IMR-90 (cell line): ENCODE results near the gene CCL2. TPM values are rescaled to one million over a fixed set of nuclear protein-coding genes. Genes with fewer than 3 reads are reported as not detected.

Experiments used
- ATAC-seq: fragments of 200-7000 bp; cut with Tn5 transposase; 2 replicates; pipeline ENCODE4 v1.9.1; 2020; ENCODE audit warnings: low read depth, mild to moderate bottlenecking, moderate library complexity
- BruUV-seq: library from RNA; stranded (reverse); fragments of 400-500 nt; replicated peaks from 2 replicates; lab custom pipeline; 2021; lab: Mats Ljungman, UMichigan
- CTCF ChIA-PET: fragments of 300-600 bp; formaldehyde crosslinking; extraction: SDS; loops from one replicate; lab custom pipeline; 2021; ENCODE audit warnings: antibody characterized with exemption; lab: Yijun Ruan, JAX
- POLR2A ChIA-PET: fragments of 300-600 bp; sonication (Branson Sonifier 250); formaldehyde crosslinking; loops from one replicate; lab custom pipeline; 2022; ENCODE audit warnings: antibody characterized with exemption; ENCODE audit not compliant: unreplicated experiment; lab: Charles Lee
- DNase-seq: peaks from one replicate; pipeline ENCODE4 v3.0.0; 2013
- H2AFZ ChIP-seq: replicated peaks from 2 replicates; pipeline ENCODE3; 2013; ENCODE audit warnings: low read length, mild to moderate bottlenecking; ENCODE audit not compliant: poor library complexity
- H2AK5ac ChIP-seq: 2 replicates; pipeline ENCODE4 v1.6.1; 2013; ENCODE audit warnings: low read depth, low read length, inconsistent platforms
- H2AK9ac ChIP-seq: replicated peaks from 2 replicates; pipeline ENCODE3; 2013; ENCODE audit warnings: mild to moderate bottlenecking, low read depth, low read length, moderate library complexity; ENCODE audit not compliant: poor library complexity
- H2BK120ac ChIP-seq: 2 replicates; pipeline ENCODE4 v1.6.1; 2013; ENCODE audit warnings: low read depth, low read length, inconsistent platforms
- H2BK15ac ChIP-seq: 3 replicates; pipeline ENCODE4 v1.6.1; 2013; ENCODE audit warnings: low read depth, low read length, inconsistent platforms
- H2BK20ac ChIP-seq: 2 replicates; pipeline ENCODE4 v1.6.1; 2013; ENCODE audit warnings: low read depth, mild to moderate bottlenecking, inconsistent platforms, low read length, moderate library complexity
- H2BK5ac ChIP-seq: 2 replicates; pipeline ENCODE4 v1.6.1; 2013; ENCODE audit warnings: mild to moderate bottlenecking, low read depth, low read length, inconsistent platforms; ENCODE audit not compliant: poor library complexity, severe bottlenecking
- H3K14ac ChIP-seq: replicated peaks from 2 replicates; pipeline ENCODE4 v1.6.1; 2013; ENCODE audit warnings: low read depth, low read length, inconsistent platforms
- H3K18ac ChIP-seq: 2 replicates; pipeline ENCODE4 v1.6.1; 2013; ENCODE audit warnings: low read depth, low read length, control low read depth
- H3K23ac ChIP-seq: 2 replicates; pipeline ENCODE4 v1.6.1; 2013; ENCODE audit warnings: low read depth, low read length, inconsistent platforms
- H3K27ac ChIP-seq: 2 replicates; pipeline ENCODE4 v1.5.1; 2013; ENCODE audit warnings: mild to moderate bottlenecking, control low read depth, low read length; ENCODE audit not compliant: insufficient read depth
- H3K27me3 ChIP-seq: 2 replicates; pipeline ENCODE4 v1.6.1; 2013; ENCODE audit warnings: low read length; ENCODE audit not compliant: control insufficient read depth, insufficient read depth
- H3K36me3 ChIP-seq: 2 replicates; pipeline ENCODE4 v1.6.1; 2013; ENCODE audit warnings: low read length, mixed read lengths; ENCODE audit not compliant: control insufficient read depth, insufficient read depth
- H3K4ac ChIP-seq: 2 replicates; pipeline ENCODE4 v1.6.1; 2013; ENCODE audit warnings: low read depth, low read length, inconsistent platforms
- H3K4me1 ChIP-seq: 2 replicates; pipeline ENCODE4 v1.6.1; 2013; ENCODE audit warnings: low read length, mixed read lengths; ENCODE audit not compliant: control insufficient read depth, insufficient read depth
- H3K4me2 ChIP-seq: 2 replicates; pipeline ENCODE4 v1.6.1; 2013; ENCODE audit warnings: low read depth, mild to moderate bottlenecking, control low read depth, low read length, moderate library complexity
- H3K4me3 ChIP-seq: 2 replicates; pipeline ENCODE4 v1.5.1; 2013; ENCODE audit warnings: low read depth, mild to moderate bottlenecking, control low read depth, low read length, moderate library complexity; ENCODE audit not compliant: insufficient read depth
- H3K56ac ChIP-seq: 2 replicates; pipeline ENCODE4 v1.6.1; 2013; ENCODE audit warnings: low read length, inconsistent platforms; ENCODE audit not compliant: insufficient read depth; ENCODE audit errors: extremely low read depth
- H3K79me1 ChIP-seq, 2 experiments: 2 replicates each; pipeline ENCODE4 v1.6.1; 2013; ENCODE audit warnings: low read length in 2 of 2, inconsistent platforms in 1 of 2, low read depth in 1 of 2
- H3K9ac ChIP-seq: 2 replicates; pipeline ENCODE4 v1.6.1; 2013; ENCODE audit warnings: low read depth, low read length, control low read depth
- H3K9me1 ChIP-seq: 2 replicates; pipeline ENCODE4 v1.6.1; 2013; ENCODE audit warnings: low read length, inconsistent platforms; ENCODE audit not compliant: insufficient read depth
- H3K9me3 ChIP-seq: 2 replicates; pipeline ENCODE4 v1.6.1; 2013; ENCODE audit warnings: low read length; ENCODE audit not compliant: control insufficient read depth, insufficient read depth
- H4K20me1 ChIP-seq: 2 replicates; pipeline ENCODE4 v1.6.1; 2013; ENCODE audit warnings: low read length, inconsistent platforms; ENCODE audit not compliant: insufficient read depth
- H4K5ac ChIP-seq: 2 replicates; pipeline ENCODE4 v1.6.1; 2013; ENCODE audit warnings: mild to moderate bottlenecking, low read depth, low read length, control low read depth
- H4K8ac ChIP-seq, 2 experiments: 2 replicates each; pipeline ENCODE4 v1.6.1; 2013; ENCODE audit warnings: low read depth in 2 of 2, low read length in 2 of 2, control low read depth in 1 of 2, inconsistent platforms in 1 of 2
- H4K91ac ChIP-seq: 2 replicates; pipeline ENCODE4 v1.6.1; 2013; ENCODE audit warnings: low read depth, low read length, inconsistent platforms; ENCODE audit not compliant: insufficient read depth
- CEBPB ChIP-seq: IDR thresholded peaks from 2 replicates; pipeline ENCODE4 v1.6.1; 2012; ENCODE audit warnings: low read depth, low read length, improper control_type of control experiment
- CHD1 ChIP-seq: IDR thresholded peaks from 2 replicates; pipeline ENCODE4 v1.6.1; 2012; ENCODE audit warnings: low read depth, low read length, improper control_type of control experiment
- FOS ChIP-seq: fragments of 150-350 bp; IDR thresholded peaks from 2 replicates; pipeline ENCODE4 v1.6.1; 2016; ENCODE audit warnings: low read depth, low read length
- MAFK ChIP-seq: IDR thresholded peaks from 2 replicates; pipeline ENCODE4 v1.6.1; 2012; ENCODE audit warnings: low read depth, low read length, improper control_type of control experiment
- MAZ ChIP-seq: IDR thresholded peaks from 2 replicates; pipeline ENCODE4 v1.6.1; 2012; ENCODE audit warnings: low read depth, mild to moderate bottlenecking, low read length, improper control_type of control experiment, moderate library complexity, borderline replicate concordance
- MXI1 ChIP-seq: IDR thresholded peaks from 2 replicates; pipeline ENCODE4 v1.6.1; 2012; ENCODE audit warnings: low read depth, mild to moderate bottlenecking, low read length, moderate library complexity, borderline replicate concordance
- POLR2A ChIP-seq: IDR thresholded peaks from 2 replicates; pipeline ENCODE4 v1.6.1; 2012; ENCODE audit warnings: mild to moderate bottlenecking, low read depth, low read length
- RCOR1 ChIP-seq: IDR thresholded peaks from 2 replicates; pipeline ENCODE4 v1.6.1; 2012; ENCODE audit warnings: mild to moderate bottlenecking, low read length, improper control_type of control experiment; ENCODE audit not compliant: insufficient replicate concordance
- RFX5 ChIP-seq: IDR thresholded peaks from 2 replicates; pipeline ENCODE4 v1.8.0; 2012; ENCODE audit warnings: low read depth, mild to moderate bottlenecking, low read length, moderate library complexity
- SMC3 ChIP-seq: fragments of 150-350 bp; IDR thresholded peaks from 2 replicates; pipeline ENCODE4 v1.6.1; 2016; ENCODE audit warnings: low read depth, mild to moderate bottlenecking, antibody characterized with exemption, low read length, moderate library complexity
- WGBS, 2 experiments: methylation state at CpG; one replicate each; pipeline versions ENCODE4 v1.1.5 to v1.1.7; 2013; ENCODE audit warnings: missing lambda C conversion rate in 2 of 2; ENCODE audit not compliant: insufficient read length in 1 of 2; ENCODE audit errors: extremely low coverage in 2 of 2; 5-methylcytosine and 5-hydroxymethylcytosine counted together
- dilution Hi-C: fragments of 300-500 bp; cut with HindIII; formaldehyde crosslinking; loops from one replicate; pipeline ENCODE4 v1.14.3; 2018; ENCODE audit warnings: low sequenced_read_pairs; ENCODE audit not compliant: unreplicated experiment
- in situ Hi-C: fragments of 300-500 bp; cut with MboI; formaldehyde crosslinking; loops from 3 replicates; pipeline ENCODE4 v1.14.3; 2019; ENCODE audit warnings: low sequenced_read_pairs, inconsistent platforms, mixed read lengths
- intact Hi-C: fragments of 100-400 bp; cut with micrococcal nuclease; formaldehyde crosslinking; loops from 2 replicates; pipeline ENCODE4 v1.10.0; 2022
- polyA plus RNA-seq, 3 experiments: library from polyadenylated mRNA; depleted of rRNA; stranded (reverse); fragments of >200 nt; gene quantifications; 2 replicates each; pipeline ENCODE4 v1.2.3, GENCODE V29; 2012; ENCODE audit warnings: low replicate concordance in 1 of 3
- total RNA-seq: library from RNA; depleted of rRNA; stranded (reverse); fragments of >200 nt; gene quantifications from 2 replicates; pipeline ENCODE4 v1.2.3, GENCODE V29; 2012
- TF ChIP-seq, protein P1 (sequence below): fragments of 150-350 bp; IDR thresholded peaks from 2 replicates; pipeline ENCODE4 v1.6.1; 2017; ENCODE audit warnings: mild to moderate bottlenecking, antibody characterized with exemption, low read length, low read depth
- TF ChIP-seq, protein P2 (sequence below): fragments of 150-350 bp; IDR thresholded peaks from 2 replicates; pipeline ENCODE4 v1.6.1; 2016; ENCODE audit warnings: low read depth, mild to moderate bottlenecking, low read length, moderate library complexity, borderline replicate concordance

The CCL2 gene
- total and polyA plus RNA-seq, 2 of the 4 experiments (the other 2 are of a cell fraction) = 103 to 206 TPM

DNA sequence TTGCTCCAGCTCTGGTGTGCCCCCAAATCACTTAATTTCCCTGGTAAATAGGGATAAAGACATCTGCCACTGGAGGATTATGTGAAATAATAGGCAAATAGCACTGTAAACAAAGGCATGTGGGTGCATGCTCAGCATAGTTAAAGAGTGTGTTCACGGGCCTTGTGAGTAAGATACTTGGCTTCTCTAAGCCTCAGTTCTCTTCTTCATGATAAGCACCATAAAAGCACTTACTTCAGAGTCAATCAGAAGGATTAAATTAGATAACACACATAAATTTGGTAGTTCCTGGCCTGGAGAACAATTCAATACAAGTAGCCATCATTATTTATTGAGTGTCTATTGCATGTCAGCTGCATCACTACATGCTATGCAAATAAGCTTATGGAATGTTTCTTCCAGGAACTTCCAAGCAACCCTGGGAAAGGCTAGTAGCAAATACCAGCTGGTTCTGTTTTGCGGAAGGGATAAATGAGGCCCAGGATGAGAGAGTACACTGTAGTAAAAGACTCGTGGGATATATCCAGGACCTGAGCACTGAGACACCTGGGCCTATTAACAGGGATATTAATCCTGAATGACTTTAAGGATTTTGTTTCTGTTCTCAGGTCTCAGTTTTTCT is 45.0 kb downstream of the CCL2 start:
- peak overlapping the region; percentile 59 for H3K56ac ChIP-seq
- H3K36me3 ChIP-seq = no peaks in the 10 kb centered on the region
- peak overlapping the region in 1 of 2 experiments; percentile 77 for H4K8ac ChIP-seq
- ChIA-PET POLR2A (no interaction called here), CTCF (interaction anchor here (1.0 to 2.4 kb wide), 5 partner anchors 24 to 99 kb away, joined by 3 to 9 read pairs (median 4); no protein-coding TSS in a partner anchor)
- H3K4me3 ChIP-seq = no peak overlapping the region
- peak overlapping the region; percentile 89 for H2BK120ac ChIP-seq
- no peak overlapping the region; the same call in 1 of the 2 replicates for H3K23ac ChIP-seq
- no peak overlapping the region for H2AK9ac ChIP-seq
- 92% methylated on average over 2 of the region's 3 CpGs; no CpG with 5 or more reads in 1 of the 2 experiments for WGBS, 2 experiments
- H4K20me1 ChIP-seq = no peaks in the 10 kb centered on the region
- H4K91ac ChIP-seq = peak overlapping the region; percentile 45; the same call in 1 of the 2 replicates
- peak overlapping the region; percentile 65; the same call in 1 of the 2 replicates for H3K27ac ChIP-seq
- no peak overlapping the region for H3K9ac ChIP-seq
- no peaks in the 10 kb centered on the region for H3K27me3 ChIP-seq
- TF ChIP-seq RFX5 = no peak
- peak; percentile 10; the same call in 1 of the 2 replicates for TF ChIP-seq FOS
- peak; percentile 6; the same call in 1 of the 2 replicates for TF ChIP-seq CEBPB
- TF ChIP-seq RCOR1 = no peak
- no peak for TF ChIP-seq POLR2A
- no peak for TF ChIP-seq MAZ
- TF ChIP-seq, protein P1, sequence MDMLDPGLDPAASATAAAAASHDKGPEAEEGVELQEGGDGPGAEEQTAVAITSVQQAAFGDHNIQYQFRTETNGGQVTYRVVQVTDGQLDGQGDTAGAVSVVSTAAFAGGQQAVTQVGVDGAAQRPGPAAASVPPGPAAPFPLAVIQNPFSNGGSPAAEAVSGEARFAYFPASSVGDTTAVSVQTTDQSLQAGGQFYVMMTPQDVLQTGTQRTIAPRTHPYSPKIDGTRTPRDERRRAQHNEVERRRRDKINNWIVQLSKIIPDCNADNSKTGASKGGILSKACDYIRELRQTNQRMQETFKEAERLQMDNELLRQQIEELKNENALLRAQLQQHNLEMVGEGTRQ = peak; percentile 8; the same call in 1 of the 2 replicates
- TF ChIP-seq MXI1 = no peak
- TF ChIP-seq CHD1 = no peak
- TF ChIP-seq, protein P2, sequence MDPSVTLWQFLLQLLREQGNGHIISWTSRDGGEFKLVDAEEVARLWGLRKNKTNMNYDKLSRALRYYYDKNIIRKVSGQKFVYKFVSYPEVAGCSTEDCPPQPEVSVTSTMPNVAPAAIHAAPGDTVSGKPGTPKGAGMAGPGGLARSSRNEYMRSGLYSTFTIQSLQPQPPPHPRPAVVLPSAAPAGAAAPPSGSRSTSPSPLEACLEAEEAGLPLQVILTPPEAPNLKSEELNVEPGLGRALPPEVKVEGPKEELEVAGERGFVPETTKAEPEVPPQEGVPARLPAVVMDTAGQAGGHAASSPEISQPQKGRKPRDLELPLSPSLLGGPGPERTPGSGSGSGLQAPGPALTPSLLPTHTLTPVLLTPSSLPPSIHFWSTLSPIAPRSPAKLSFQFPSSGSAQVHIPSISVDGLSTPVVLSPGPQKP = no peak
- TF ChIP-seq SMC3 = no peak
- peak; percentile 57; the same call in 1 of the 2 replicates for TF ChIP-seq MAFK
- peak overlapping the region; percentile 22; the same call in 1 of the 2 replicates for H4K5ac ChIP-seq
- dilution Hi-C loops (no loop called here), in situ Hi-C loops (no loop called here), intact Hi-C loops (loop anchor here (1.0 kb wide), 1 partner anchor 45 kb away; the partner anchor contains the start of gene CCL2)
- peak overlapping the region; percentile 65; the same call in 1 of the 2 replicates for H3K18ac ChIP-seq
- H2BK5ac ChIP-seq = peak overlapping the region; percentile 96
- H2BK20ac ChIP-seq = peak overlapping the region; percentile 67
- H3K9me1 ChIP-seq = peaks cover 14% of the 10 kb centered on the region
- H3K4me2 ChIP-seq = peak overlapping the region; percentile 49; the same call in 1 of the 2 replicates
- no peaks in the 10 kb centered on the region for H3K79me1 ChIP-seq
- BruUV-seq = no TSS peak
- H3K14ac ChIP-seq = peak overlapping the region; percentile 30; the same call in 1 of the 2 replicates
- H3K9me3 ChIP-seq = no peaks in the 10 kb centered on the region
- H2AK5ac ChIP-seq = no peak overlapping the region
- no peak overlapping the region for H2AFZ ChIP-seq
- peaks cover 21% of the 10 kb centered on the region for H3K4me1 ChIP-seq
- ATAC-seq (peak; percentile 79), DNase-seq (peak; percentile 84)
- no peak overlapping the region; the same call in 2 of the 3 replicates for H2BK15ac ChIP-seq
- peak overlapping the region; percentile 68 for H3K4ac ChIP-seq
